Fibroblast of villous mesenchyme (primary cell): ENCODE results near the gene SOBP. TPM values are rescaled to one million over a fixed set of nuclear protein-coding genes. Genes with fewer than 3 reads are reported as not detected.

Experiments used
- DNase-seq: peaks from one replicate; pipeline ENCODE4 v3.0.0-alpha.2; 2010; ENCODE audit warnings: low read depth
- H3K4me3 ChIP-seq: 2 replicates; pipeline ENCODE4 v1.5.1; 2011; ENCODE audit warnings: low read depth, mild to moderate bottlenecking, low read length
- CTCF ChIP-seq: IDR thresholded peaks from 2 replicates; pipeline ENCODE4 v1.5.1; 2012; ENCODE audit warnings: low read depth, mild to moderate bottlenecking, low read length; ENCODE audit not compliant: insufficient read depth
- total RNA-seq: library from RNA; depleted of rRNA; stranded (reverse); fragments of >200 nt; gene quantifications from 2 replicates; pipeline ENCODE4 v1.2.3, GENCODE V29; 2012

SOBP gene
- total RNA-seq, 1 donor = 1.3 TPM

- no peak overlapping the region for H3K4me3 ChIP-seq
- TF ChIP-seq CTCF = no peak
- DNase-seq = no peak
These were observed 7.2 kb downstream of the SOBP start for GRCh38 chr6:107496892-107497684.

- no peak overlapping the region for H3K4me3 ChIP-seq
- no peak for TF ChIP-seq CTCF
- no peak for DNase-seq
These were observed 14.5 kb downstream of the SOBP start for GRCh38 chr6:107504270-107505026.

GRCh38 chr6:107506145-107506544 lies 16.2 kb downstream of the SOBP start:
- no peak for TF ChIP-seq CTCF
- DNase-seq = no peak

GRCh38 chr6:107509506-107509905 lies 19.6 kb downstream of the SOBP start:
- H3K4me3 ChIP-seq = no peak overlapping the region
- no peak for TF ChIP-seq CTCF
- no peak for DNase-seq

More at GRCh38 chr6:107506145-107506544, 16.2 kb downstream of the SOBP start:
- H3K4me3 ChIP-seq = no peak overlapping the region

- no peak for TF ChIP-seq CTCF
- no peak for DNase-seq
- H3K4me3 ChIP-seq = no peak overlapping the region
These were observed 20.2 kb downstream of the SOBP start for GRCh38 chr6:107510108-107510507.

- DNase-seq = no peak
- TF ChIP-seq CTCF = no peak
- no peak overlapping the region for H3K4me3 ChIP-seq
These were observed 21.6 kb downstream of the SOBP start for GRCh38 chr6:107511511-107511993.
